BE2C (cell line): ENCODE results near the gene DLX5.

ENCODE experiments used
- DNase-seq: peaks from one replicate; pipeline ENCODE4 v3.0.0-alpha.2; 2020
- H3K27me3 ChIP-seq: fragments of 250-450 bp; sonication (Bioruptor Pico); 2 replicates; pipeline ENCODE4 v1.5.1; 2020; ENCODE audit warnings: mild to moderate bottlenecking
- H3K36me3 ChIP-seq: fragments of 250-450 bp; sonication (Bioruptor Pico); 2 replicates; pipeline ENCODE4 v1.5.1; 2020; ENCODE audit warnings: mild to moderate bottlenecking
- H3K4me1 ChIP-seq: fragments of 250-450 bp; sonication (Bioruptor Pico); 2 replicates; pipeline ENCODE4 v1.5.1; 2020
- H3K4me3 ChIP-seq: 2 replicates; pipeline ENCODE4 v1.5.1; 2011; ENCODE audit warnings: low read depth, low read length
- H3K9me3 ChIP-seq: fragments of 250-450 bp; sonication (Bioruptor Pico); 2 replicates; pipeline ENCODE4 v1.5.1; 2020
- TF ChIP-seq, protein P1 (sequence below): IDR thresholded peaks from 2 replicates; pipeline ENCODE4 v1.5.1; 2012; ENCODE audit warnings: mild to moderate bottlenecking, low read depth, low read length

The DLX5 gene

GRCh38 chr7:97027427-97028234, 3.0 kb upstream of the DLX5 start:
- Histone ChIP-seq H3K9me3 (no peaks in the 10 kb centered on the region), H3K27me3 (peaks cover 22% of the 10 kb centered on the region), H3K36me3 (no peaks in the 10 kb centered on the region), H3K4me1 (0 out of 2 replicates have a peak, but pooled peaks cover 4% of the 10 kb centered on the region), H3K4me3 (peak overlapping the region; percentile 58)
- peak; percentile 75 for DNase-seq
- TF ChIP-seq, protein P1, sequence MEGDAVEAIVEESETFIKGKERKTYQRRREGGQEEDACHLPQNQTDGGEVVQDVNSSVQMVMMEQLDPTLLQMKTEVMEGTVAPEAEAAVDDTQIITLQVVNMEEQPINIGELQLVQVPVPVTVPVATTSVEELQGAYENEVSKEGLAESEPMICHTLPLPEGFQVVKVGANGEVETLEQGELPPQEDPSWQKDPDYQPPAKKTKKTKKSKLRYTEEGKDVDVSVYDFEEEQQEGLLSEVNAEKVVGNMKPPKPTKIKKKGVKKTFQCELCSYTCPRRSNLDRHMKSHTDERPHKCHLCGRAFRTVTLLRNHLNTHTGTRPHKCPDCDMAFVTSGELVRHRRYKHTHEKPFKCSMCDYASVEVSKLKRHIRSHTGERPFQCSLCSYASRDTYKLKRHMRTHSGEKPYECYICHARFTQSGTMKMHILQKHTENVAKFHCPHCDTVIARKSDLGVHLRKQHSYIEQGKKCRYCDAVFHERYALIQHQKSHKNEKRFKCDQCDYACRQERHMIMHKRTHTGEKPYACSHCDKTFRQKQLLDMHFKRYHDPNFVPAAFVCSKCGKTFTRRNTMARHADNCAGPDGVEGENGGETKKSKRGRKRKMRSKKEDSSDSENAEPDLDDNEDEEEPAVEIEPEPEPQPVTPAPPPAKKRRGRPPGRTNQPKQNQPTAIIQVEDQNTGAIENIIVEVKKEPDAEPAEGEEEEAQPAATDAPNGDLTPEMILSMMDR: peak; percentile 94

DNA sequence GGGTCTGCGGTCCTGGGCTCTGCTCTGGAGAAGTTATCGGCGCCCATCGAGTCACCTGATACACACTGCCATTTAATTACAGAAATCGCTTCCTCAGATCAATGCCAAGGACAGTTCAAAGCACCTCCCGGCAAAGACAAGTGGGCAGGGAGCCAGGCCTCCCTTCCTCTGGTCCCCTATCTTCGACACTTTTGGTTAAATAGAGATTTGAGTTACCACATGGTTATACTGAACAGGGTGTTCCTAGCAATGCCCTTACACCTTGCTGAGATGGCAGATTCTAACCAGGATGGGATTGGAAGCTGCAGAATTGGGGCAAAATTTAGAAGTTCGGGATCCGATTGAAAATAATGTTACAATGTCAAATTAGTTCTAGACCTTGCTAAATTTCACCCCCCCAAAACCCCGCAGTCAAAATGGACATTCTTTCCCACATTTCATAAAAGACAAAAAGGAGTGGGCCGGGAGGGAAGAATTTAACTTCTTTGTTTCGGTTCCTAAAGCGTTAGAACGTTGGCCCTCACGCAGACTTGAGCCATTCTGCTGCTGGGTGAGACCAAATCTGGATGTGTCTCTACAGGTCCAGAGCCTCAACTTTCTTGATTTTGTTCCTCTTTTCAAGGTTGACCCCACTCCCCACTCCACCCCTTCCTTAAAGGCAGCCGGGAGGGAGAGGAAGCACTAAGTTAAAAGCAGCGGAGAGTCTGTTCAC, 2.2 kb upstream of the DLX5 start:
- Histone ChIP-seq H3K4me1 (0 out of 2 replicates have a peak, but pooled peaks cover 4% of the 10 kb centered on the region), H3K36me3 (no peaks in the 10 kb centered on the region), H3K27me3 (peaks cover 22% of the 10 kb centered on the region), H3K9me3 (no peaks in the 10 kb centered on the region), H3K4me3 (peak overlapping the region; percentile 58)
- TF ChIP-seq, protein P1: no peak
- DNase-seq: no peak

DNA sequence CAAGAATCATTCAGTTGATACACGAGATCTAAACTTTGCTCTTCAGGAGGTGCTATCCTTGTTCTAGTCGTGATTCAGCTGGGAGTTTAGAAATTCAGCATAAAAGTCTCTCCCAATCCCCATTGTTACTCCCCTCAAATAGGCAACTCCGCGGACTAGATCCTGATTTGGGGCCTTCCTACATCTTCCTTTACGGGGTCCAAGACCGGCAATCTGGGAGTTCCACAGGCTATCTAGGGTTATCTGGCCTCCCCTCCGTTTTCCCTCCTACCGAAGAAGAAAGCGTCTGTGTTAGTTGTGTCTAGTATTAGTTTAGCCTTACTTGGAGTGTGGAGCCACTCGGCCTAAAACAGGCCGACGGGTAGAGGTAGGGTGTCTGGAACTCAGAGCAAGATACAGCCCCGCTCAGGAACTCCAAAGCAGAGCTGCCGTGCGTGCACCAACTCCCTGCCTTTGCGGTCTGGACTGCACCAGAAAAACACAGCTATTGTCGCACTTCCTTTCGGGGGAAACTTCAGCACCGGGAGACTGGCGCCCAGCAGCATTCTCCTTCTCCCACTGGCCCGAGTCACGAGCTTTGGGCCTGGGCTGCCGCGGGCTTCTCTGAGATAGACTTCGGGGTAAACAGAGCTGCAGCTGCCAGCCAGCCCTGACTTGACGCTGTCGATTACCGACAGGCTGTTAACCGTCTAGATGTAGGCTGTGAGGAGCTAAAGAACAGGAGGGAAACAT, 1.5 kb upstream of the DLX5 start:
- Histone ChIP-seq H3K27me3 (peaks cover 22% of the 10 kb centered on the region), H3K4me1 (0 out of 2 replicates have a peak, but pooled peaks cover 4% of the 10 kb centered on the region), H3K36me3 (no peaks in the 10 kb centered on the region), H3K4me3 (no peak overlapping the region), H3K9me3 (no peaks in the 10 kb centered on the region)
- TF ChIP-seq, protein P1: no peak
- DNase-seq: no peak

DNA sequence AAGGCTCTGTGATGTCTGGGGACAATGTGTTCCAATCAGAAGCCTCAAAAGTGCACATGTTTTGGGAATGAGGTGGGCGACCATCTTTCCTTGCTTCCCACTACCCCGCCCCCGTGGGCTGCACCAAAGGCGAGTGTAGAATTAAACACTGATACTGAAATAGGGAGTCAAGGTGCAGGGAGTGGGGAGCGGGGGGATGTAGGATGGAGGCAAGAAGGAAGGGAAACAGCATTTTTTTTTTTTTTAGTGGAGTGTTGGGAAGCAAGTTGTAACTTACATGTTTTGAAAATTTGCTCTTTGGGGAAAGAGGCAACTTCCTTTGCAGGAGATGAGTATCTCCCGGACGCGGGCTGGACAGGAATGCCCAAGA, 484 bp upstream of the DLX5 start:
- H3K9me3 ChIP-seq: no peaks in the 10 kb centered on the region
- H3K4me1 ChIP-seq: 0 out of 2 replicates have a peak, but pooled peaks cover 4% of the 10 kb centered on the region
- no peak for DNase-seq
- H3K4me3 ChIP-seq: peak overlapping the region; percentile 72; the same call in 1 of the 2 replicates
- H3K36me3 ChIP-seq: no peaks in the 10 kb centered on the region
- peaks cover 22% of the 10 kb centered on the region for H3K27me3 ChIP-seq
- TF ChIP-seq, protein P1: no peak

DNA sequence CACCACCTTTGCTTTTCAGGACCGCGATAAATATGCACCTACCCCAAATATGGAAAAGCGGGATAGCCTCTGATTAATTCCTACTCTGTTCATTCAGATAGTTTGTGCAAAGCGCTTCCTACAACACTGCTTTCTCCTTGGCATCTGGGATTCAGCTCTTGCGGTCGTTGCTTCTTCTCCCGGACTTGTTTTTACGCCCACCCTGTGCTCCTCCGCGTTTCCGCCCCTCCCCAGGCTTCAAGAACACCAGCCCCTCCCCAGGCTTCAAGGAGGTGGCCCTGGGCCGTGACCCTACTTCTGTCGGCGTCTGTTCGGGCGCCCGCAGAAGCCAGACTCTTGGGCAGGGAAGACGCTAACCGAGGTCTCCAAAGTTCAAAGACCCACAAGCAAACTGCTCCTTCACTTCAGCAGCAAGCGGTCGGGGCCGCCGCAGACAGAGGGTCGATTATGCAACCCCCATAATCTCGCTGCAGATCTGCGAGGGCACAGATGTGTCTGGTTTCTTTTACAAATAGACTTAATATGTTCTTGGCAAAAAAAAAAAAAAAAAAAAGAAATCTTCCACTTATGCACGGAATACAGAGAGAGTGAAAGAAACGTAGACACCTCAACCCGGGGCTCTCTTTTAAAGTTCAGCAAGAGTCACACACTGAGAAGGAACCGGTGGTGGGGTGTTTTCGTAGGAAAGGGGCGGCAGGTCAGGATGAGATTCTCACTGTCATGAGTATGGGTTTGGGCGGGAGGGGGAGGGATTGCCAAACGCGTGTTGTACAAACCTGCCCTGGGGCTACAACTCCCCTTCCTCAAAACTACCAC, 1.9 kb downstream of the DLX5 start:
- Histone ChIP-seq H3K4me1 (0 out of 2 replicates have a peak, but pooled peaks cover 4% of the 10 kb centered on the region), H3K36me3 (no peaks in the 10 kb centered on the region), H3K27me3 (peaks cover 22% of the 10 kb centered on the region), H3K4me3 (no peak overlapping the region; the same call in 1 of the 2 replicates), H3K9me3 (no peaks in the 10 kb centered on the region)
- TF ChIP-seq, protein P1: no peak
- no peak for DNase-seq
